GM19240 (cell line): ENCODE measurements around the gene CDS2.
"Not testable (repeated sequence)": the region's sequence is repeated elsewhere in the genome, so short reads cannot be mapped to it uniquely, and the experiment has no call there.

Source experiments
- DNase-seq: peaks from one replicate; pipeline ENCODE4 v3.0.0; 2011; ENCODE audit warnings: low spot score; ENCODE audit not compliant: insufficient read length

Gene CDS2

DNA sequence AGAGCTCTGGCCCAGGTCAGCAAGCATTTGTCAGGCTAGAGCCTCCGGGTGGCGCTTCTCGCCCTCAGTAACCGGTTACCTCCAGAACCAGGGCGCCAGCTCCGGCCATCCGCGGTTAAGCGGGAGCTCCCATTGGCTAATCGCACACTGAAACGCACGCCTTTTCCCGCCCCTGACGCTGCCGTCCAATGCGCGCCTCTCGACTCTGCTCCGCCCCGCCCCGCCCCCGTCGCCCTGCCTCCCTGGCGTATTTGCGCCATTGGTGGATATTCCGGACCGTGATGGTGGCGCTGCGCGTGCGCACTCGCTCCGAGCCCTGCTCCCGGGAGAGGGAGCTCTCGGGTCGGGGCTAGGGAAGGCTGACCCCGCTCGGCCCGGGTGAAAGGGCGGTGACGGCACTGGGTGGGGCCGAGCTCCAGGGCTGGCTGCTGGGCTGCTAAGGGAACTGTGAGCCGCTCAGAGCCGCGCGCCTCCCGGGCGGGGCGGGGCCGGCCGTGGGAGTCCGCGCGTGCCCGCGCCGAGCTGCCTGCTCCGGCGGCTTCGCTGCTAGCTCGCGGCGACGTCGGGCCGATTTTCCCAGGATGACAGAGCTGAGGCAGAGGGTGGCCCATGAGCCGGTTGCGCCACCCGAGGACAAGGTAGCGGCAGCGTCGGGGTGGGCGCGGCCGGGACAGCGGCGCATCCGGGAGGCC lies at the start of gene CDS2:
Gene CDS2 (plus strand): TSS at position 497 of the 692 bp plus-strand sequence. CDS start 85 bp downstream, at position 582.
- DNase-seq = peak; percentile 82

DNA sequence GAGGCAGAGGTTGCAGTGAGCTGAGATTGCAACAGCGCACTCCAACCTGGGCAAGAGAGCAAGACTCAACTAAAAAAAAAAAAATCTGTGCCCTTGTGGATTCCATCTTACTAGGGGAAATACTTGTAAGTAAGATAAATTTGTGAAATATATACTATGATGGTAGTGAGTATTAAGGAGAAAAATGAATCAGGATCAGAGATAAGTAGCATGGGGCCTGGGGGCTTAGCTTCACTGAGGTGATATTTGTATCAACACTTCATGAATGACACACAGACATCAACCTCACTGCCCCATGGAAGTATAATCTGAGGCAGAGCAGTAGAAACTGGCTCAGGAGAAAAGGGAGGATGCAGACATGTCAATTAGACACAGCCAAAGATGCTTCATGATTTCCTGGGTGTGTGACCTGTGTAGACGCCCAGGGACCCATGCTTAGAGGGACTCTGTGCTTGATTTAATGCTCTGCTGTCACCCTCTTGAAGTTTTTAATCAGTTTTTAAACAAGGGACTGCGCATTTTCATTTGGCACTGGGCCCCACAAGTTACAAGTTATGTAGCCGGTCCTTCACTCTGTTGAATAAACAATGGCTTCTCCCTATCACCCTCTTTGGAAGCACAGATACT lies 48.9 kb upstream of the CDS2 start:
- DNase-seq = no peak

DNA sequence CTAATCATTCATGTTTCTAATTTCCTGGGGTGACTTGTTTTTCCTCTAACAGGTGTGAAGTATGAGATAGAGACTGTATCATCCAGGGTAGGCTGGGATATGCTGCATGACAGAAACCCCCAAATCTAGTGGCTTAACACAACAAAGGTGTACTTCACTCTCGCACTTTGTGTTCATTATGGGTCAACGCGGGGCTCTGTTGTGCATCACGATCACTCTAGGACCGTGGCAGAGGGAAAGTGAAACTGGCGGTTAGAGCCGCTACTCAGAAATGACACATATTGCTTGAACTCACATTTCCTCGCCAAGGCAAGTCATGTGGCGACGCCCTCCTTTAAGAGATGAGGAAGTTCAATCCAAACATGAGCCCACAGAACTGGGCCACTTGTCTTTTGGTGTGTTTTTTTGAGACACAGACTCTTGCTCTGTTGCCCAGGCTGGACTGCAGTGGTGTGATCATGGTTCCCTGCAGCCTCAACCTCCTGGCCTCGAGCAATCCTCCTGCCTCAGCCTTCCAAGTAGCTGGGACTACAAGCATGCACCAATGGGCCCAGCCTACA lies 48.3 kb upstream of the CDS2 start:
- DNase-seq = peak; percentile 82

DNA sequence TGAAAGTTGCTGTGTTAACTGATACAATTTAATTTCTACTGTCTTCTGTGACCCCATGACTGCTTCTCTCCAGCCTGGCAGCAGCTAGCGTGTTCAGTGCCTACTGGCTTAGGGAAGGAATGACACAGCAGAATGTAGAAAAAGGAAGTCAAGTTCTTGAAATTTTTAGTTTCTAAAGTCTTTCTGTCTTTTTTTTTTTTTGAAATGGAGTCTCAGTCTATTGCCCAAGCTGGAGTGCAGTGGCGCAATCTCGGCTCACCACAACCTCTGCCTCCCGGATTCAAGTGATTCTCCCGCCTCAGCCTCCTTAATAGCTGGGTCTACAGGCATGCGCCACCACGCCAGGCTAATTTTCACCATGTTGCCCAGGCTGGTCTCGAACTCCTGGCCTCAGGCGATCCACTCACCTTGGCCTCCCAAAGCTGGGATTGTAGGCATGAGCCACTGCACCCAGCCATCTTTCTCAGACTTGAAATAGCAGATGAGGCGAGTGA lies 46.4 kb upstream of the CDS2 start:
- DNase-seq = no peak

DNA sequence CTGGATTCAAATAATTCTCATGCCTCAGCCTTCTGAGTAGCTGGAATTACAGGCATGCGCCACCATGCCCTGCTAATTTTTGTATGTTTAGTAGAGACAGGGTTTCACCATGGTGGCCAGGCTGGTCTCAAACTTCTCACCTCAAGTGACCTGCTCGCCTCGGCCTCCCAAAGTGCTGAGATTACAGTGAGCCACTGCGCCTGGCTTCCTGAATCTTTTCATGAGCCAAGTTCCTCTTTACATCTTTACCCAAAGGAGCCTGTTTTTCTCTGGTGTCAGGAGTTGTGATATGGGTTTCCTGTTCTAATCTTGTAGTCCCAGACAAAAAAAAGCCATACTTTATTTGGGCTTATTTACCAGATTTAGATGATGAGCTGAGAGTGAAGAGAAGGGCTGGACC lies 41.4 kb upstream of the CDS2 start:
- DNase-seq = no peak

DNA sequence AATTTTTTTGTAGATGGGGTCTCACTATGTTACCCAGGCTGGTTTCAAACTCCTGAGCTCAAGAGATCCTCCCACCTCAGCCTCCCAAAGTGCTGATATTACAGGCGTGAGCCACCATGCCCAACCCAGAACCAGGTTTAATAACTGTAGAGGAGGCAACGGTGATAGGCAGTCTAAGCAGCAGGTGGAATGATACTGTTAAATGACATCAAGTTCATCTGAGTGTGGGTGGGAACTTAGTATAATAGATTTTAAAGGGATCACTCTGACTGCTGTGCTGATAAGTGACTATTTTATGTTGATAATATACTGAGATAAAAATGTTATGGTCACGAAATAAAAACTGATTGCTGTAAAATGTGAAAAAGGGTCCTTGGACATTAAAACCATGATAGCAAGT lies 38.1 kb upstream of the CDS2 start:
- no peak for DNase-seq

DNA sequence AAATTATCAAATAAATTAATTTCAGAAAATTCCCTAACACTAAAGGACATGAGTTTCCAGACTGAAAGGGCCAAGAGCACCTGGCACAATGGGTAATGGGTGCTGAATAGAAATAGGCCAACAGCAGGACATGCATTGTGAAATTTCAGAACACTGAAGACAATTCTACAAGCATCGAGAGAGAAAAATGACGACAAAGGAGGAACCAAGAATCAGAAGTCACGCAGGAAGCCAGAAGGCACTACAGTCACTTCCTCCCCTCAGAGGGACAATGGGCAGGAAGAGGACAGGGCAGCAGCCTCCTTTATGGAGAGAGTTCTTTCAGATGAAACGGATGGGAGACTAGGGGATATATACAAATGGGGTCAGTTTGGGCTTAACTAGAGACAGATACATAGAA lies 36.6 kb upstream of the CDS2 start:
- DNase-seq = peak; percentile 22

DNA sequence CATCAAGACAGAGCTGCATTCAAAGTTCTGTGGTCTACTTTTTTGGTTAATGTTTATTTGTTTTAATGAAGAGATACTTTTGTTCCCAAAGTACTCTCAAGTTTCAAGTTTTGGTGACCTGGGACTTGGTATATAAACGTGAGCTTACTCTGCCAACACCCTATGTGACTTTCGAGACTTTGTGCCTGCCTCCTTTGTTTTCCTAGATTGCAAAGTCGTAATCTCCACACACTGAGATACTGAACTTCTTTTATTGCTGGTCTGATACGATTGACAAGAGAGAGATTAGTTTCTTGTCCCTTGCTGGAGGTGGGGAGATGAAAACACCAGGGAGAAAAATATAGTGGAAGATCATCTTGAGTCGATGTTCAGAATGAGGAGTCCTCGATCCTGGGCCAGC lies 34.9 kb upstream of the CDS2 start:
- DNase-seq = no peak

DNA sequence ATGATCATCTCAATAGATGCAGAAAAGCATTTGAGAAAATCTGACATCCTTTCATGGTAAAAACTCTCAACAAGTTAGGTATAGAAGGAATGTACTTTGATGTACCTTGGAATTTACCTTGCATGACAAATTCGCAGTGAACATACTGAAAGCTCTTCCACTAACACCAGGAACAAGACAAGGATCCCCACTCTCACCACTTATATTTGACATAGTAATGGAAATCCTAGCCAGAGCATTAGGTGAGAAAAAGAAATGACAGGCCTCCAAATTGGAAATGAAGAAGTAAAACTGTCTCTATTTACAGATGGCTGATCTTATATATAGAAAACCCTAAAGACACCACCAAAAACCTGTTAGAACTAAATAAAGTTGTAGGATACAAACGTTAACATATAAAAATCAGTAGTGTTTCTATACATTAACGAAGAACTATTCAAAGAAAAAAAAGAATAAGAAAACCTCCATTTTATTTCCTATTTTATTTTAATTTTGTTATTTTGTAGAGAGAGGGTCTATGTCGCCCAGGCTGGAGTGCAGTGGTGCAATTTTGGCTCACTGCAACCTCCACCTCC lies 34.0 kb upstream of the CDS2 start:
- no peak for DNase-seq

DNA sequence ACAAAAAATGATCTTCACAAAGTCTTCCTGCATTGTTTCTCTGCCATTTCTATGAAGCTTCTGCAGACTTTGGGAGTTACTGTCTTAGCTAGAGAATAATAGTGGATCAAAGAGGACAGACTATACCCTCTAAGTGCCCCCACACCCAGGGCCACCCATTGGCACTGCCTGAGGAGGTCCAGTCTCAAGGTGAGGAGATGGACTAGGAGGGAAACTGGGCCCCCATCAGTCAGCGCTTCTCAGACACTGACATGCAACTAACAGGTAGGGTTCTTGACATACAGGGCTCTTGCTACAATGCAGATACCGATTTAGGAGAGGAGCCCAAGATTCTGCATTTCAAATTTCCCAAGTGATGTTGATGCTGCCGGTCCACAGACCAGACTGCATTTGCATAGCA lies 31.4 kb upstream of the CDS2 start:
- DNase-seq = no peak

DNA sequence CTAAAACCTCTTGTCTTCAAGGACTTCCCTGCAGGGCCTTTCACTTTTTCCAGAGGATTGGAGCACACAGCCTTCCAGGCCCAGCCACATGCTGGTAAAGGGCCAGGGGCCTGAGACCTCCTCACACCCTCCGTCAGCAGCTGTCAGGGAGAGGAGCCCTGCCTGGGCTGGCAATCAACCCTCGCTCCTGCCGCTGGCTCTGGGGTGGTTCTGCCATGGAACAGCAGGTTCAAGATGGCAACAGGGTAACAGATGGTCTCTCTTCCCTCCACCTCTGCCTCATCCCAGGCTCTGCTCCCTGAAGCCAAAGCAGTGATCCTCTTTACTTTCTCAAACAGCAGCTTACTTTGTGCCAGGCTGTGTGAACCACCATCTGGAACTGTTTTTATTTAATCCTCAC lies 30.9 kb upstream of the CDS2 start:
- DNase-seq = no peak

DNA sequence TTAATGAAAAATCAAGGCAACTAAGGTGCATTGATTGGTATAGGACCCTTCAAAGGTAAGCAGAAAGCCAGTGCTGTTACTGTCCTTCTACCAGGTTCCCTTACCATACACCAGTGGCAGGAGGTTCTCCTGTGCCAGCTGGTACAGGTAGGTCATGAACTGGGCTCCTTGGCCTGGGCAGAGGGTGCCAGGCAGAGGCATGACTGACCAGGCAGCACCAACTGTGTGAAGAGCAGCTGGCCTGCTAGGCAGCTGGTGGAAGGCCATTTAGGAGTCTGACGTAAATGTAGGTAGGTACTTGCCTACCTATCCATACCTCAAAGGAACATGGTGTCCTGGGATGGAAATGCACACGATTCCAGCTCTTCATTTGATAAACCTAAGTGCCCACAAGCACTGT lies 30.3 kb upstream of the CDS2 start:
- no peak for DNase-seq

DNA sequence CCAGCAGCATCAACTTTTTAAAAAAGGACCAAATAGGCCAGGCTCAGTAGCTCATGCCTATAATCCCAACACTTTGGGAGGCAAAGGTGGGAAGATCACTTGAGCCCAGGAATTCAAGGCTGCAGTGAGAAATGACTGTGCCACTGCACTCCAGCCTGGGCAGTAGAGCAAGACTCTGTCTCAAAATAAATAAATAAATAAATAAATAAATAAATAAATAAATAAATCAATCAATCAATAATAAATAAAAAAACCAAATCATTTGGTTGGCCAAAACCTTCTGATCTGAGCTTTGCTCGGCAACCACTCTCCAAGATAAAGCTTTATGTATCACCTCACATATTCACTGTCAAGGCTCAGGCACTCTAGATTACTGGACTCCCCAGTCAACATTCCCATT lies 27.8 kb upstream of the CDS2 start:
- DNase-seq = not testable (repeated sequence)

DNA sequence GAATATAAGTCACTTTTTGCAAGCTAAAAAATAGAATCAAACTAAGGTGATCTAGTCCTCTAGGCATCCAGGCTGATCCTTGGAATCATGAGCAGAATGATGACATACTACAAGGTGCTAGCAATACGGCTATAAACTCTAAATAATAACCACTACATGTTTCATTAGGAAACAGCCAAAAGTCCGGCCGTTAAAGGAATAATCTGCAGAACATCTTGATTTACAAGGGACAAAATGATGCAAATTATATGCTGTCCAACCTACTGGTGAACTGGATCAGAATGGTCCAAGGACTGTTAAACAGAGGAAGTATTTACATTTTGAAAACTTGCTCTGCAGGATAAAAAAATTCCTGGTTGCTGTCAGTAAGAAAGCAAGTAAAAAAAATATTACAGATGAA lies 26.9 kb upstream of the CDS2 start:
- DNase-seq = not testable (repeated sequence)

DNA sequence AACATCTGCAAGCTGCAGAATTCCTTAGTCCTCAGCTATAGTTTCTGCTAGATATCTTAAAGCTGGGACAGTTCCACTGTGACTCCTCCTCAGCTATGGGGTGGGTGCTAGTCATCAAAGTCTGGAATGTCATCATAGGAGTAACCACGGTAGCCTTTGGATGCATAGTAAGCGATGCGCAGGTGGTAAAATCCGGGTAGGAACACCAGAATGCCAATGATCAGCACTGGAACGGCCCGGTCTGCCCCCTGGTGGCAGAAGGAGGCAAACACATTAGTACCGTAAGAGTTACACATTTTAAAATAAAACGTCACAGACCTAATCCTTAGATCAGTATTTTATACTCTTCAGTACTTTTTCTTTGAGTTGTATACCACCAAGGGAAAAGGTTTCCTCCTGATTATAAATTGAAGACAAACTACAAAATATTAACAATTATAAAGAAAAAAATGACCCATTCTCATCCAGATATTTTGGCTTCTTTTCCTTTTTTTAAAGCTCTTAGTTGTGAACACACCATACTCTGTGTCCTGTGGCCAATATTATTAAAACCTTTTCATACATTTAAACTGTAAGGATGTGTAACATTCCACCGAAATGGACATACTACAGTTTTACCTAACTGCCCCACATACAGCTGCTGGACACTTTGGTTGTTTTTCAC lies 26.0 kb upstream of the CDS2 start:
- peak; percentile 40 for DNase-seq

DNA sequence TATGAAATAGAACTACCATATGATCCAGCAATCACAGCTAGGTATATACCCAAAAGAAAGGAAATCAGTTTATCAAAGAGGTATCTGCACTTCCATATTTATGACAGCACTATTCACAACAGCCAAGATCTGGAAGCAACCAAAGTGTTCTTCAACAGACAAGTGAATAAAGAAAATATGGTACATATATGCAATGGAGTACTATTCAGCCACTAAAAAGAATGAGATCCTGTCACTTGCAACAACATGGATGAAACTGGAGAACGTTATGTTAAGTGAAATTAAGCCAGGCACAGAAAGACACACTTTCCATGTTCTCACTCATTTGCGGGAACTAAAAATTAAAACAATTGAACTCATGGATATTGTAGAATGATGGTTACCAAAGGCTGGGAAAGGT lies 22.3 kb upstream of the CDS2 start:
- no peak for DNase-seq

DNA sequence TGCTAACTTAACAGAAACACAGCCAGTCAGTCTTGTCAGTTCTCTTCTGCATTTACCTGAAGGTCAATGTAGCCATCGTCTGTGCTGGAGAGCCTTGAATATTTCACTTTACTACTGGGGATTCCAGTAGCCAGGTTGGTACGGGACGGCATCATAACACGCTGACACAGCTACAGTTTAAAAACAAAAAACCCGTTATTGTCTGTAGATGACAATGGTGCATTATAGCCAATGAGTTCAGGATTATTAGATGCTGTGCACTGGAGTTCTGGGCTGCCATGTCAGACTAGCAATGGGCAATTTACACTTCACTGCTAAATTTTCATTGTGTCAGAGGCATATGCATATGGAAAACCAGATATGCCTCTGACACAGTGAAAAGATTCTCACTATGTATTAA lies 17.5 kb upstream of the CDS2 start:
- no peak for DNase-seq

DNA sequence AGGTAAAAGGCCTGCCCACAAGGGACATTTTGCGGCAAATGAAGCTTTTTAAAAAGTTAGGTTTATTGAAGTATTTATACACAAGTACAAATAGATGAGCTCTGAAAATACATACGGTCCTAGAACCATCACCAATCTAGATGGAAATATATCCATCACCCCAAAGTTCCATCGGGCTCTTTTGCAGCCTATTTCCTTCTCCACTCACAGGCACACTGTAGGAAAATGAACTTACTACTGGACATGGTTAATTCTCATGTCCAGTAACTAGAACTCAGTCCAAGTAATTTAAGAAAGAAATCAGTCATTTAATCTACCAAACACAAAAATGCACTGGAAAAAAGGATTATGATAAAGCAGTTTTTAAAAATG lies 13.2 kb upstream of the CDS2 start:
- DNase-seq = no peak

DNA sequence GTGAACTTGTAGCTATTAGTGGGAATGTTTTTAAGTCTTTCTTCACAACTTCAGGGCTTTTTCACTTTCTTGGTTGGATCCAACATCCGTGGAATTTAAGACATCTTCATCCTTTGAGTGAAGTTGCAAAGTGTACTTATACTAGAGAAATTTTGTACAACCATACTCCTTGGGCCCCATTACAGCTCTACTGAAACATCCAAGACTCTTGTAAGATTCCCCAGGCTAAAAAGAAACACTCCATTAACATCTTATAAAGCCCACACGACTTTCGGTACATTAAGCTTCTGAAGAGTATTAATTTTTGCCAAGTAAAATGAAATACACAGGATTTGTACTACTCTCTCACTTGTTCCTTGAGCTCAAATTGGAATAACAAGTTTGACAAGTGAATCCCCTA lies 12.4 kb upstream of the CDS2 start:
- DNase-seq = no peak

DNA sequence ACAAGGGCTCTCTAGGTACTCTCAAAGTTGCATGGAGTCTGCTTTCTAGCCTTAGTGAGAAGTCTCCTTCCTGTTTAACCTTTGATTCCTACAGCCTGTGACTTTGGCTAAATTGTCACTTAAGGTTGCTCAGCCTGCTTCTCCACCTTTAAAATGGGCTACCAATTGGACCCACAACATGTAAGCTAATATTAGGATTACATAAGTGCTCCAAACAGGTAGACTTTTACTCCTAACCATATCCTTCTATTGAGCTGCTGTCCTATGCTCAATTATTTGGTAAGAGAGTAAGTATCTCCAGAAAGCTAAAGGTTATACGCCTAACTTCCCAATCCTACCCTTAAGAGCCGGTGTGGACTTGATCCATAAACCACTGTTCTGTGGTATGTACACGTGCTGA lies 9.9 kb upstream of the CDS2 start:
- DNase-seq = no peak

DNA sequence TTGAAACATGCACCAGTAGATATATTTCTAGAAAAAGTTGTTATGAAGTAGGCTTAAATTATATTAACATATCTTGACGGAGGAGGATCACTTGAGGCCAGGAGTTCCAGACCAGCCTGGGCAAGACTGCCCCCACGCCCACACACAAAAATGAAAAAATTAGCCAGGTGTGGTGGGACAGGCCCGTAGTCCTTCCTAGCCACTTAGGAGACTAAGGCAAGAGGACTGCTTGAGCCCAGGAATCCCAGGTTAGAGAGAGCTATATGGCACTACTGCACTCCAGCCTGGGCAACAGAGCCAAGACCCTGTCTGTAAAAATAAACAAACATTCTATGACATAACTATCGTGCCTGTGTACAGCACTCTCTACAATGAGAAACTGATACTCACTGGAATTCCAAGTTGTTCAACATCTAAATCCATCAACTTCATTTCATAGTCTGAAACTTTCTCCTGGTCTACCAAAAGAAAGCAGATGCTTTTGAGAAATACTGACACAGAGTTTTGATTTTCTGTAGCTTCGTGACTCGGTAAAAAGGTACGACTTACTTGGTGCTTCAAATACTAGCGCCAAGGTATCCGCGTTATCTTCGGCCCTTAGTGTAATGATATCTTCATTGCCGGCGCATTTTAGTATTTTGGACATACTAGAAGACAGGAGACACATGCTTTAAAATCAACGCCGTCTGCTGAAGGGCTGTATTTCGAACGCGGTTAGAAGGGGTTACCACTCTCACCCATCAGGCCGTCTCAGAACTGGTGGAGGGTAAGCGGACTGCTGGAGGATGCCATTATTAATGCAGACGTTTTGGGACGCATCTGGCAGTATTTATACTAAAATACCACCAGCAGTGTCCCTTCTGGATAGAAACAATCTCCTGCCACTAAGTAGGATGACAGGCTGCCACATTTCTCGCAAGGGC lies 8.3 kb upstream of the CDS2 start:
- DNase-seq = no peak
